Liver (tissue), 2 donors: ENCODE measurements around the gene TRIM32.

Experiments used
- CTCF ChIP-seq: fragments of 150-350 bp; IDR thresholded peaks from 2 replicates; pipeline ENCODE4 v1.5.1; 2017; ENCODE audit warnings: improper control_type of control experiment, low read depth, low read length; ENCODE audit not compliant: missing input control
- TF ChIP-seq, protein P1 (sequence below): IDR thresholded peaks from 2 replicates; pipeline ENCODE4 v1.6.1; 2016; ENCODE audit warnings: antibody characterized with exemption
- donor health status: healthy.

DNA sequence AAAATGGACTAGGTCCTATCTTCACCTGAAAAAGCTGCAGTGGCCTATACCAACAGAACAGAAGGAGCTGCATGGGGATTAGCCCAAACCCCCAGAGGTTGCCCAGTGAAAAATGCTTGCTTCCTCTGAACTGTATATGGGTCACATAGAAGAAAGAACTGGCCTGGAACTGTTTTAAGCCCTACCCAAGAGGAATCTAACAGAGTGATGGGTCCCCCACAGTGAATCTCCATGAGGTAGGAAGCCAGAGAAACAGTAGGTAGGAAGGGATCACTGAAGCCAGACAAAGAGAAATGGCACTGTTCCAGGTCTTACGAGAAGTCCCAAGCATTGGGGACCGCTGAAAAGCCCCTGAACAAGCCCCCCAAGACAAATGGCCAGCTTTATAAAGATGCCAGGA lies 28.8 kb upstream of the TRIM32 start:
- TF ChIP-seq CTCF: no peak
- TF ChIP-seq, protein P1, sequence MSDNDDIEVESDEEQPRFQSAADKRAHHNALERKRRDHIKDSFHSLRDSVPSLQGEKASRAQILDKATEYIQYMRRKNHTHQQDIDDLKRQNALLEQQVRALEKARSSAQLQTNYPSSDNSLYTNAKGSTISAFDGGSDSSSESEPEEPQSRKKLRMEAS: no peak
